Testis (tissue), 3 donors: ENCODE results near the gene FBXL17. TPM values are rescaled to one million over a fixed set of nuclear protein-coding genes. Genes with fewer than 3 reads are reported as not detected.

Source experiments
- DNase-seq: peaks from one replicate; pipeline ENCODE4 v3.0.0-alpha.2; 2019
- H3K27ac ChIP-seq, 2 donors: fragments of 200-600 bp; sonication (generic); one replicate each; pipeline ENCODE4 v1.5.1; 2019
- H3K27me3 ChIP-seq: fragments of 200-600 bp; sonication (generic); one replicate; pipeline ENCODE4 v1.5.1; 2019
- H3K36me3 ChIP-seq: fragments of 200-600 bp; sonication (generic); one replicate; pipeline ENCODE4 v1.5.1; 2017; ENCODE audit warnings: low read depth; ENCODE audit errors: missing control alignments
- H3K4me1 ChIP-seq: fragments of 200-600 bp; sonication (generic); one replicate; pipeline ENCODE4 v1.5.1; 2019
- H3K4me3 ChIP-seq, 2 donors: fragments of 200-600 bp; sonication (generic); one replicate each; pipeline ENCODE4 v1.5.1; 2017 to 2019
- H3K9me3 ChIP-seq: fragments of 200-600 bp; sonication (generic); one replicate; pipeline ENCODE4 v1.5.1; 2017
- CTCF ChIP-seq, 3 experiments: fragments of 450-650 bp in 2 of 3; fragments of 200-600 bp in 1 of 3; sonication (generic) in 1 of 3; IDR thresholded peaks; one replicate each; pipeline ENCODE4 v1.5.1; 2016 to 2019; ENCODE audit warnings: antibody characterized with exemption in 3 of 3, mild to moderate bottlenecking in 2 of 3, moderate library complexity in 1 of 3
- POLR2A ChIP-seq: fragments of 450-650 bp; IDR thresholded peaks from one replicate; pipeline ENCODE4 v1.6.1; 2017; ENCODE audit warnings: antibody characterized with exemption, mild to moderate bottlenecking, moderate library complexity
- WGBS, 2 donors: methylation state at CpG; one replicate each; pipeline ENCODE4 v1.1.5; 2018; 5-methylcytosine and 5-hydroxymethylcytosine counted together
- intact Hi-C: fragments of 100-400 bp; cut with DNase I; formaldehyde crosslinking; loops from one replicate; pipeline ENCODE4 v1.15.1; 2023; ENCODE audit warnings: low total_unique reads
- polyA plus RNA-seq: library from polyadenylated mRNA; stranded (reverse); fragments of 350-450 nt; fragmentation: Illumina TruSeq; extraction: RNeasy Lipid Tissue Mini Kit (QIAGEN cat#74804); gene quantifications from one replicate; pipeline ENCODE4 v1.2.3, GENCODE V29; 2014; ENCODE audit warnings: low read depth, low replicate concordance; ENCODE audit not compliant: insufficient read depth
- total RNA-seq, 2 donors: library from RNA; depleted of rRNA; stranded (reverse); fragments of >200 nt; gene quantifications; one replicate each; pipeline ENCODE4 v1.2.3, GENCODE V29; 2016

FBXL17 gene
- total and polyA plus RNA-seq, 3 donors from 2014 or later, result 20.7 to 25.1 (median 22.6) TPM

GRCh38 chr5:108233617-108234155 is 148.2 kb downstream of the FBXL17 start:
- 58 to 68% methylated on average over 3 of the region's 3 CpGs for WGBS, 2 donors
- no peaks in the 10 kb centered on the region for H3K4me1 ChIP-seq
- no peak for DNase-seq
- no peak overlapping the region for H3K27ac ChIP-seq
- no peaks in the 10 kb centered on the region for H3K36me3 ChIP-seq
- H3K9me3 ChIP-seq, result no peaks in the 10 kb centered on the region
- no peaks in the 10 kb centered on the region for H3K27me3 ChIP-seq
- TF ChIP-seq POLR2A, result no peak
- TF ChIP-seq CTCF (IDR thresholded peaks at IDR 0.05), result no peak
- H3K4me3 ChIP-seq, result no peak overlapping the region
- intact Hi-C loops, result no loop called here

GRCh38 chr5:108232805-108233204 is 149.1 kb downstream of the FBXL17 start:
- no peak for DNase-seq
- Histone ChIP-seq H3K27ac (no peak overlapping the region), H3K4me1 (no peaks in the 10 kb centered on the region), H3K27me3 (no peaks in the 10 kb centered on the region), H3K36me3 (no peaks in the 10 kb centered on the region), H3K4me3 (no peak overlapping the region), H3K9me3 (no peaks in the 10 kb centered on the region)
- intact Hi-C loops, result no loop called here
- TF ChIP-seq CTCF (IDR thresholded peaks at IDR 0.05), result no peak
- no peak for TF ChIP-seq POLR2A

- Histone ChIP-seq H3K4me3 (no peak overlapping the region), H3K27me3 (no peaks in the 10 kb centered on the region), H3K27ac (no peak overlapping the region), H3K36me3 (no peaks in the 10 kb centered on the region), H3K9me3 (no peaks in the 10 kb centered on the region), H3K4me1 (no peaks in the 10 kb centered on the region)
- DNase-seq, result no peak
- TF ChIP-seq POLR2A, result no peak
- no peak for TF ChIP-seq CTCF (IDR thresholded peaks at IDR 0.05)
- intact Hi-C loops, result no loop called here
These were observed 159.9 kb downstream of the FBXL17 start for GRCh38 chr5:108222011-108222410.

- Histone ChIP-seq H3K36me3 (no peaks in the 10 kb centered on the region), H3K27me3 (no peaks in the 10 kb centered on the region), H3K4me3 (no peak overlapping the region), H3K27ac (no peak overlapping the region), H3K9me3 (no peaks in the 10 kb centered on the region), H3K4me1 (no peaks in the 10 kb centered on the region)
- TF ChIP-seq POLR2A, result no peak
- no peak for TF ChIP-seq CTCF (IDR thresholded peaks at IDR 0.05)
- intact Hi-C loops, result no loop called here
- no peak for DNase-seq
- WGBS, 2 donors, result 67% methylated on average over 1 of the region's 1 CpG
These were observed 161.1 kb downstream of the FBXL17 start for GRCh38 chr5:108220834-108221233.

GRCh38 chr5:108216890-108217289 is 165.0 kb downstream of the FBXL17 start:
- Histone ChIP-seq H3K4me3 (no peak overlapping the region), H3K27me3 (no peaks in the 10 kb centered on the region), H3K4me1 (no peaks in the 10 kb centered on the region), H3K27ac (no peak overlapping the region), H3K36me3 (no peaks in the 10 kb centered on the region), H3K9me3 (no peaks in the 10 kb centered on the region)
- TF ChIP-seq POLR2A, result no peak
- TF ChIP-seq CTCF (IDR thresholded peaks at IDR 0.05), result no peak
- no peak for DNase-seq
- 62 to 76% methylated on average over 4 of the region's 4 CpGs for WGBS, 2 donors
- intact Hi-C loops, result no loop called here
